Mucosa of descending colon (tissue), 3 donors: ENCODE data around the gene SPRED2. TPM values are rescaled to one million over a fixed set of nuclear protein-coding genes. Genes with fewer than 3 reads are reported as not detected.

Experiments used
- ATAC-seq: fragments of 200-7000 bp; cut with Tn5 transposase; one replicate; pipeline ENCODE4 v1.9.1; 2020; ENCODE audit warnings: mild to moderate bottlenecking, moderate library complexity
- DNase-seq, 3 donors: peaks; one replicate each; pipeline ENCODE4 v3.0.0-alpha.2; 2020
- H3K36me3 ChIP-seq: fragments of 200-600 bp; one replicate; pipeline ENCODE4 v1.8.0; 2021; ENCODE audit warnings: low read depth, mild to moderate bottlenecking
- H3K4me1 ChIP-seq: fragments of 200-600 bp; one replicate; pipeline ENCODE4 v1.8.0; 2021; ENCODE audit warnings: low read depth, mild to moderate bottlenecking
- H3K4me3 ChIP-seq: fragments of 200-600 bp; one replicate; pipeline ENCODE4 v1.8.0; 2021; ENCODE audit warnings: mild to moderate bottlenecking
- H3K9me3 ChIP-seq: fragments of 200-600 bp; one replicate; pipeline ENCODE4 v1.8.0; 2021; ENCODE audit warnings: mild to moderate bottlenecking
- intact Hi-C, 2 donors: fragments of 100-400 bp; cut with DNase I in 1 of 2; cut with micrococcal nuclease in 1 of 2; formaldehyde crosslinking; loops; one replicate each; pipeline versions ENCODE4 v1.11.0 to v1.11.1; 2022; cut with DNase I, micrococcal nuclease
- total RNA-seq, 3 donors: library from RNA; stranded (reverse); fragmentation: NEBNext Ultra II Directional in 2 of 3; extraction: Animal tissue kit (Norgen Biotek cat#: 25700) in 2 of 3; gene quantifications; one replicate each; pipeline versions ENCODE4 v1.2.1 to v1.2.4, GENCODE V29; 2021 to 2023
- TF ChIP-seq, protein P1 (sequence below): fragments of 200-600 bp; IDR thresholded peaks from one replicate; pipeline ENCODE4 v1.8.0; 2022; ENCODE audit warnings: antibody characterized with exemption, mild to moderate bottlenecking
- donor health status: DM: no; HTN: no; CAD: no; lungs with moderate emphysema.
- donor health status: DM: no; HTN: no; CAD: no.
- donor health status: DM: no; HTN: yes; CAD: no.

The SPRED2 gene
- total RNA-seq, 3 donors from 2014 or later, result 38.1 to 65.0 (median 43.4) TPM

DNA sequence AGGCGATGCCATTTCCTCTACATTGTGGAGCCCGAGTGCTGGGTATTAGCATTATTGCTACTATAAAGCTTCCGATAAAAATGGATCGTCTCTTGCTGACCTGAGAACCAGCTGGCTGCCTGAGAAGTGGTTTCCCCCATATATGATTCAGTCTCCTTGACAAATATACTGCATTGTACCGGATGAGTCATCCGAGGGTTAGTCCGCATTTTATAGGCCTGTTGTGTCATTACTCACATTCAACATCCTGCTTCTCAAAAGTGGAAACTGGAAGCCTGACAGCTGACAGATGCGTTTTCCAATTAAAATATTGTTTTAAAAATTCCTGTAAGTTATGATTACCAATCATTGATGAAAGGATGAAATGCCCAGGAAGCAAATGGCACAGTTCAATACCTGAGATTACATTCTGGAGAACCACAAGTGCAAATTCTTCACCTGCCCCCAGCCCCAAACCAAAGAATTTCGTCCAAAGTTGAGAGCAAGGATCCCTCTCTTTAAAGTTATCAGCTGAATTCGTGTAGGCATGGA lies 65.7 kb downstream of the SPRED2 start:
- intact Hi-C loops, result no loop called here
- no peak overlapping the region for H3K4me3 ChIP-seq
- peaks cover 33% of the 10 kb centered on the region for H3K4me1 ChIP-seq
- TF ChIP-seq, protein P1, sequence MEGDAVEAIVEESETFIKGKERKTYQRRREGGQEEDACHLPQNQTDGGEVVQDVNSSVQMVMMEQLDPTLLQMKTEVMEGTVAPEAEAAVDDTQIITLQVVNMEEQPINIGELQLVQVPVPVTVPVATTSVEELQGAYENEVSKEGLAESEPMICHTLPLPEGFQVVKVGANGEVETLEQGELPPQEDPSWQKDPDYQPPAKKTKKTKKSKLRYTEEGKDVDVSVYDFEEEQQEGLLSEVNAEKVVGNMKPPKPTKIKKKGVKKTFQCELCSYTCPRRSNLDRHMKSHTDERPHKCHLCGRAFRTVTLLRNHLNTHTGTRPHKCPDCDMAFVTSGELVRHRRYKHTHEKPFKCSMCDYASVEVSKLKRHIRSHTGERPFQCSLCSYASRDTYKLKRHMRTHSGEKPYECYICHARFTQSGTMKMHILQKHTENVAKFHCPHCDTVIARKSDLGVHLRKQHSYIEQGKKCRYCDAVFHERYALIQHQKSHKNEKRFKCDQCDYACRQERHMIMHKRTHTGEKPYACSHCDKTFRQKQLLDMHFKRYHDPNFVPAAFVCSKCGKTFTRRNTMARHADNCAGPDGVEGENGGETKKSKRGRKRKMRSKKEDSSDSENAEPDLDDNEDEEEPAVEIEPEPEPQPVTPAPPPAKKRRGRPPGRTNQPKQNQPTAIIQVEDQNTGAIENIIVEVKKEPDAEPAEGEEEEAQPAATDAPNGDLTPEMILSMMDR, result no peak
- H3K36me3 ChIP-seq, result no peaks in the 10 kb centered on the region
- no peaks in the 10 kb centered on the region for H3K9me3 ChIP-seq
- DNase-seq (peak in 1 of 3 donors; percentile 71), ATAC-seq (peak; percentile 89)

DNA sequence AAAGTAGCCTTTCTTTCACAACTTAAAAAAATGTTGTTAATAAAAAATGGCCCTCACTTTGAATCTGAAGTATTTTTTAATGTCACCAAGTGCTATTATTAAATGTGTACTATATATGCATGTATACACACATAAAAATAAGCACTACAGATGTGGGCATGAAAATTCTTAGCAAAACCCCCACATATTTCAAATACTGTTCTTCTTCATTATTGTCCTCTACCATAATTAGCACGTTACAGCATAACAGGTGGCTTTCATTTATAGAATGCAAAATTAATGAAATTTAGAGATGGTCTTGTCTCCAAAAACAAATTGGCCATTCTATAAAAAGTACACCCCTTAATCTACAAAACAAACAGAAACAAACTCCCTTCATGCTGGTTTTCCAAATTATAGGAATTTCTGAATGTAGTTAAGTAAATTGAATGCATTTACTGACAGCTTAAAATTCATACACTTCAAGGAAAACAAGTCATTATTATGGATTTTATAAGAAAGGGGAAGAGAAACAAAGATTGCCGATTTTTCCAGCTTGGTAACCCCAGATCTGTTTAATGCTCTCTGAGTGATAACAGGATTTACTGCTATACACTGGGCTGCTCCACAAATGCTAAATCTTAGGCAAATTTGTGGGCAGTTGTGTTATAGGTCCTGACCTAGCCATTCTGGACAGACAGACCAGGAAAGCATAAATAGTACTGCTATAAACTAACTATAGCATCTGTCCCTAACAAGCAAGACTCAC lies 67.2 kb downstream of the SPRED2 start:
- Histone ChIP-seq H3K36me3 (no peaks in the 10 kb centered on the region), H3K9me3 (no peaks in the 10 kb centered on the region), H3K4me1 (peaks cover 35% of the 10 kb centered on the region), H3K4me3 (no peak overlapping the region)
- TF ChIP-seq, protein P1, result no peak
- intact Hi-C loops, result no loop called here
- DNase-seq (no peak), ATAC-seq (no peak)

DNA sequence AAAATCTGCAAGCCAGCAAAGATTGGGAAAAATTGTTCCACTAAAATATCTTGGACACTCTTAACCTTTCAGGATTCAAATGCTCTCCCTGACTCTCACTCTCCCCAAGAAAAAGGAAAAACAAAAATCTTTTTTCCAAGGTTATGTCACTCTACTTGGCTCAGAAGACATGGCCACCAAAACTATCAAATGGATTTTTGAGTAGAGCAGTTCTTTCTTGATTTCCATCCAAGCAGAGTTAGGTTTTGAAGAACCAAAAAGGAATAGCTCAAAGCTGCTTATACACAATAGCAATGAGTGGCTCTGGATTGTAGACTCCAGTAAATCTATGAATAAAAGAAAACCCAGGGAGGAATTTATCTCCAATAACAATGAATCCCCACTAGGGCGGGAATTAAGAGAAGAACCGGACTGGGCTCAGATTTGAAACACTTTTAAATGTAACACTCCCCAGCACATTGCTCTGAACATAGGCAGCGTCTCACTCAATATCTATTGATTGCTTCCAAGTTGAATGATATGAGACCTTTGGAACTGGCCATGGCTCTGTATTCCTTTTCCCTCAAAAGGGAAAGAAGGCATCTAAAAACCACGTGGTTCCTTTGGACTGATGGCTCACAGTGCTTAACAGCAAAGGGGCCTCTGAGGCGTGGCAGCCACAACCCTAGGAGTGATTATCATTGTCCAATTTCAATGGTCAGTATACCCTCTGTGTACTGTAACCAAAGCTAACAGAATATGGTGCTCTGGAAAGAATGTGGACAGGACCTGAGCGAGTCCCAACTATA lies 68.3 kb downstream of the SPRED2 start:
- no peak overlapping the region for H3K4me3 ChIP-seq
- intact Hi-C loops, result no loop called here
- TF ChIP-seq, protein P1, result no peak
- no peak for DNase-seq
- ATAC-seq, result peak; percentile 10
- no peaks in the 10 kb centered on the region for H3K9me3 ChIP-seq
- H3K4me1 ChIP-seq, result peaks cover 39% of the 10 kb centered on the region
- H3K36me3 ChIP-seq, result no peaks in the 10 kb centered on the region

DNA sequence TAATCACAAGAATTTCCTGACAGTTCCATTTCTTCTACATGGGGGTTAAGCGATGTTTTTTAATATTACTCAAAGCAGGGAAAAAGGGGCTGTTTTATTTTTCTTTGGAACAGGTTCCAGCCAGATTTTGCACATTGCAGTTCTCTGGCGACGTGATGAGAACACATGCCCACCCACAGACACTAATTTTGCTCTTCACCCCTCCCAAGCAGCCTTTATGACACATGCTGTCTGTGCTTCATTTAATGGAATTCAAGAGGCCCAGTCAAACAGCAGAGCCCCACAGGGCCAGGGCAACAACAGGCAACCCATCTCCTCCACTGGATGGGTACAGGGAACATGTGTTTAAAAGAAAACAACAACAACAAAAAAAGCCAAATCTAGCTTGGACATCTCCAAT lies 70.8 kb downstream of the SPRED2 start:
- DNase-seq (no peak), ATAC-seq (no peak)
- Histone ChIP-seq H3K36me3 (no peaks in the 10 kb centered on the region), H3K4me3 (no peak overlapping the region), H3K9me3 (no peaks in the 10 kb centered on the region), H3K4me1 (peaks cover 50% of the 10 kb centered on the region)
- intact Hi-C loops, result no loop called here
- TF ChIP-seq, protein P1, result no peak

GRCh38 chr2:65360441-65360840 lies 72.0 kb downstream of the SPRED2 start:
- no peaks in the 10 kb centered on the region for H3K9me3 ChIP-seq
- peaks cover 50% of the 10 kb centered on the region for H3K4me1 ChIP-seq
- H3K4me3 ChIP-seq, result no peak overlapping the region
- H3K36me3 ChIP-seq, result no peaks in the 10 kb centered on the region
- intact Hi-C loops, result no loop called here
- ATAC-seq, result no peak
- TF ChIP-seq, protein P1, result no peak
- DNase-seq, result no peak
